SH-SY5Y (cell line): ENCODE results near the gene FBXL13.

Experiments
- GATA2 ChIP-seq: IDR thresholded peaks from 2 replicates; pipeline ENCODE4 v1.6.1; 2011; ENCODE audit warnings: mild to moderate bottlenecking, low read depth, low read length
- GATA3 ChIP-seq: IDR thresholded peaks from 2 replicates; pipeline ENCODE4 v1.6.1; 2011; ENCODE audit warnings: low read depth, mild to moderate bottlenecking, low read length, moderate library complexity

DNA sequence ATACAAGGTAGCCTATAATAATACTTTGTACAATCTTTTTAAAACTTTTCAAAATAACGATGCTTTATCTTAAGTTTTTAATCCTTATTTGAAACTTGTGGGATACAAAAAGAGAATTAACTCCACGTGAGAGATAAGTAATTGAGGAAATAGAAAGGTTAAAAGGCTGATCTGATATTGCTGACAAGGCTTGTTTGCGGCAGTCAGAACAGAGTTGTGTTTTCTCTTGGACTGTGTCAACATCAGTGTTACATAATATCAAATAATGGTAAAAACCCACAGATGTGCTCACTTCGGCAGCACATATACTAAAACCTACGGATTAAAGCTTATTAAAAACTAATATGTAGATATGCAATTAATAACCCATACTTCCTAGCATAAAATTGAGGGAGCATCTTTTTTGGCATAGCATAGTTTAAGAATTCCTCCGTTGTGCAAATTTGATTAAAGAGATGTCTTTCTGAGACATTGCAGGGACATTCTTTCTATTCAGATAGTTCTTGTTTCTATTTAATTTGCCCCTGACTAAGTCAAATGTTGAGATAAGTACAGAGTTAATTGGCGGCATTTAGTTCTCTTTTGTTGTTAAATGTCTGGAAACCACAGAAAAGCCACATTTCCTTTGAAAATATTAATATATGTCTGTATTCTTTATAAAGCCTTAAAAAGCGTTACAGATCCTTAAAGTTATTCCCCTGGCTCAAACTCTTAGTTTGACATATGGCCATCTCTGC is 262.5 kb downstream of the FBXL13 start:
- TF ChIP-seq GATA3: no peak
- no peak for TF ChIP-seq GATA2
